Mucosa of rectum (tissue), 2 donors: ENCODE data around the gene CSTF2T.
"Not testable (repeated sequence)": the region's sequence is repeated elsewhere in the genome, so short reads cannot be mapped to it uniquely, and the experiment has no call there.

Source experiments
- H3K27ac ChIP-seq, 2 donors: one replicate each; pipeline ENCODE4 v1.7.0; 2013; ENCODE audit warnings: inconsistent platforms in 2 of 2, low read depth in 2 of 2, low read length in 2 of 2
- H3K27me3 ChIP-seq, 2 donors: one replicate each; pipeline ENCODE4 v1.7.0; 2013; ENCODE audit warnings: low read length in 2 of 2; ENCODE audit not compliant: control insufficient read depth in 2 of 2, insufficient read depth in 2 of 2
- H3K36me3 ChIP-seq, 2 donors: one replicate each; pipeline ENCODE4 v1.7.0; 2013; ENCODE audit warnings: low read length in 2 of 2; ENCODE audit not compliant: control insufficient read depth in 2 of 2, insufficient read depth in 2 of 2
- H3K4me1 ChIP-seq, 2 donors: one replicate each; pipeline ENCODE4 v1.7.0; 2013; ENCODE audit warnings: low read length in 2 of 2, mild to moderate bottlenecking in 1 of 2; ENCODE audit not compliant: control insufficient read depth in 2 of 2, insufficient read depth in 2 of 2
- H3K4me3 ChIP-seq, 2 donors: one replicate each; pipeline ENCODE4 v1.7.0; 2013; ENCODE audit warnings: low read length in 2 of 2
- H3K9ac ChIP-seq, 2 donors: one replicate each; pipeline ENCODE4 v1.7.0; 2013; ENCODE audit warnings: low read length in 2 of 2, low read depth in 1 of 2, mild to moderate bottlenecking in 1 of 2
- H3K9me3 ChIP-seq, 2 donors: one replicate each; pipeline ENCODE4 v1.7.0; 2013; ENCODE audit warnings: low read length in 2 of 2; ENCODE audit not compliant: control insufficient read depth in 2 of 2
- donor health status: healthy.
- donor health status: Normal muscosa, but diverticular disease.

The CSTF2T gene

GRCh38 chr10:51698473-51699063, 827 bp downstream of the CSTF2T start:
- H3K36me3 ChIP-seq: peaks cover 0 to 4% of the 10 kb centered on the region in 2 donors
- peak overlapping the region; percentile 86 to 89 for H3K9ac ChIP-seq
- H3K4me1 ChIP-seq: peaks cover 12 to 18% of the 10 kb centered on the region in 2 donors
- H3K4me3 ChIP-seq: peak overlapping the region; percentile 94 to 95
- H3K27ac ChIP-seq: no peak overlapping the region
- no peaks in the 10 kb centered on the region for H3K9me3 ChIP-seq
- no peaks in the 10 kb centered on the region for H3K27me3 ChIP-seq

- Histone ChIP-seq H3K9me3 (no peaks in the 10 kb centered on the region), H3K27ac (no peak overlapping the region), H3K27me3 (no peaks in the 10 kb centered on the region), H3K9ac (no peak overlapping the region), H3K36me3 (peaks cover 0 to 4% of the 10 kb centered on the region in 2 donors), H3K4me3 (no peak overlapping the region), H3K4me1 (peaks cover 12 to 18% of the 10 kb centered on the region in 2 donors)
These were observed 3.1 kb downstream of the CSTF2T start for GRCh38 chr10:51696251-51696650.

- H3K9ac ChIP-seq: no peak overlapping the region
- H3K4me1 ChIP-seq: peaks cover 12 to 14% of the 10 kb centered on the region in 2 donors
- no peak overlapping the region for H3K4me3 ChIP-seq
- no peaks in the 10 kb centered on the region for H3K9me3 ChIP-seq
- no peak overlapping the region for H3K27ac ChIP-seq
- H3K36me3 ChIP-seq: peaks cover 0 to 4% of the 10 kb centered on the region in 2 donors
- H3K27me3 ChIP-seq: no peaks in the 10 kb centered on the region
These were observed 5.2 kb downstream of the CSTF2T start for GRCh38 chr10:51694086-51694768.

- Histone ChIP-seq H3K27ac (no peak overlapping the region), H3K36me3 (no peaks in the 10 kb centered on the region), H3K4me3 (no peak overlapping the region), H3K27me3 (no peaks in the 10 kb centered on the region), H3K9me3 (no peaks in the 10 kb centered on the region), H3K9ac (no peak overlapping the region), H3K4me1 (no peaks in the 10 kb centered on the region)
These were observed 8.3 kb downstream of the CSTF2T start for GRCh38 chr10:51691135-51691534.

GRCh38 chr10:51689536-51689935, 9.9 kb downstream of the CSTF2T start:
- Histone ChIP-seq H3K27me3 (no peaks in the 10 kb centered on the region), H3K4me1 (no peaks in the 10 kb centered on the region), H3K4me3 (no peak overlapping the region), H3K36me3 (no peaks in the 10 kb centered on the region), H3K27ac (no peak overlapping the region), H3K9ac (no peak overlapping the region), H3K9me3 (no peaks in the 10 kb centered on the region)

GRCh38 chr10:51688826-51689225, 10.6 kb downstream of the CSTF2T start:
- not testable (repeated sequence) for H3K27me3 ChIP-seq, H3K4me1 ChIP-seq, H3K9me3 ChIP-seq, H3K9ac ChIP-seq, H3K36me3 ChIP-seq, H3K27ac ChIP-seq, H3K4me3 ChIP-seq

GRCh38 chr10:51687296-51687695, 12.1 kb downstream of the CSTF2T start:
- no peak overlapping the region for H3K9ac ChIP-seq

GRCh38 chr10:51685768-51686167, 13.6 kb downstream of the CSTF2T start:
- H3K27ac ChIP-seq: no peak overlapping the region
- no peaks in the 10 kb centered on the region for H3K9me3 ChIP-seq
- no peaks in the 10 kb centered on the region for H3K36me3 ChIP-seq
- no peaks in the 10 kb centered on the region for H3K27me3 ChIP-seq
- no peak overlapping the region for H3K4me3 ChIP-seq
- no peak overlapping the region for H3K9ac ChIP-seq
- H3K4me1 ChIP-seq: no peaks in the 10 kb centered on the region

More at GRCh38 chr10:51687296-51687695, 12.1 kb downstream of the CSTF2T start:
- no peaks in the 10 kb centered on the region for H3K9me3 ChIP-seq
- H3K27me3 ChIP-seq: no peaks in the 10 kb centered on the region
- H3K27ac ChIP-seq: no peak overlapping the region
- H3K4me3 ChIP-seq: no peak overlapping the region
- no peaks in the 10 kb centered on the region for H3K4me1 ChIP-seq
- no peaks in the 10 kb centered on the region for H3K36me3 ChIP-seq

GRCh38 chr10:51683031-51683691, 16.2 kb downstream of the CSTF2T start:
- Histone ChIP-seq H3K27ac (no peak overlapping the region), H3K9me3 (no peaks in the 10 kb centered on the region), H3K27me3 (no peaks in the 10 kb centered on the region), H3K36me3 (no peaks in the 10 kb centered on the region), H3K4me1 (no peaks in the 10 kb centered on the region), H3K4me3 (no peak overlapping the region), H3K9ac (no peak overlapping the region)

GRCh38 chr10:51679841-51680240, 19.6 kb downstream of the CSTF2T start:
- Histone ChIP-seq H3K4me1 (no peaks in the 10 kb centered on the region), H3K9ac (no peak overlapping the region), H3K4me3 (no peak overlapping the region), H3K36me3 (no peaks in the 10 kb centered on the region), H3K27ac (no peak overlapping the region), H3K27me3 (no peaks in the 10 kb centered on the region), H3K9me3 (no peaks in the 10 kb centered on the region)
